ENCODE results near the gene LPA. TPM values are rescaled to one million over a fixed set of nuclear protein-coding genes. Genes with fewer than 3 reads are reported as not detected.
"Not testable (repeated sequence)": the region's sequence is repeated elsewhere in the genome, so short reads cannot be mapped to it uniquely, and the experiment has no call there.

The LPA gene, protein sequence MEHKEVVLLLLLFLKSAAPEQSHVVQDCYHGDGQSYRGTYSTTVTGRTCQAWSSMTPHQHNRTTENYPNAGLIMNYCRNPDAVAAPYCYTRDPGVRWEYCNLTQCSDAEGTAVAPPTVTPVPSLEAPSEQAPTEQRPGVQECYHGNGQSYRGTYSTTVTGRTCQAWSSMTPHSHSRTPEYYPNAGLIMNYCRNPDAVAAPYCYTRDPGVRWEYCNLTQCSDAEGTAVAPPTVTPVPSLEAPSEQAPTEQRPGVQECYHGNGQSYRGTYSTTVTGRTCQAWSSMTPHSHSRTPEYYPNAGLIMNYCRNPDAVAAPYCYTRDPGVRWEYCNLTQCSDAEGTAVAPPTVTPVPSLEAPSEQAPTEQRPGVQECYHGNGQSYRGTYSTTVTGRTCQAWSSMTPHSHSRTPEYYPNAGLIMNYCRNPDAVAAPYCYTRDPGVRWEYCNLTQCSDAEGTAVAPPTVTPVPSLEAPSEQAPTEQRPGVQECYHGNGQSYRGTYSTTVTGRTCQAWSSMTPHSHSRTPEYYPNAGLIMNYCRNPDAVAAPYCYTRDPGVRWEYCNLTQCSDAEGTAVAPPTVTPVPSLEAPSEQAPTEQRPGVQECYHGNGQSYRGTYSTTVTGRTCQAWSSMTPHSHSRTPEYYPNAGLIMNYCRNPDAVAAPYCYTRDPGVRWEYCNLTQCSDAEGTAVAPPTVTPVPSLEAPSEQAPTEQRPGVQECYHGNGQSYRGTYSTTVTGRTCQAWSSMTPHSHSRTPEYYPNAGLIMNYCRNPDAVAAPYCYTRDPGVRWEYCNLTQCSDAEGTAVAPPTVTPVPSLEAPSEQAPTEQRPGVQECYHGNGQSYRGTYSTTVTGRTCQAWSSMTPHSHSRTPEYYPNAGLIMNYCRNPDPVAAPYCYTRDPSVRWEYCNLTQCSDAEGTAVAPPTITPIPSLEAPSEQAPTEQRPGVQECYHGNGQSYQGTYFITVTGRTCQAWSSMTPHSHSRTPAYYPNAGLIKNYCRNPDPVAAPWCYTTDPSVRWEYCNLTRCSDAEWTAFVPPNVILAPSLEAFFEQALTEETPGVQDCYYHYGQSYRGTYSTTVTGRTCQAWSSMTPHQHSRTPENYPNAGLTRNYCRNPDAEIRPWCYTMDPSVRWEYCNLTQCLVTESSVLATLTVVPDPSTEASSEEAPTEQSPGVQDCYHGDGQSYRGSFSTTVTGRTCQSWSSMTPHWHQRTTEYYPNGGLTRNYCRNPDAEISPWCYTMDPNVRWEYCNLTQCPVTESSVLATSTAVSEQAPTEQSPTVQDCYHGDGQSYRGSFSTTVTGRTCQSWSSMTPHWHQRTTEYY (N-terminal part only)
- 0.30 TPM for polyA plus RNA-seq (ENCODE audit: insufficient read length)
- long read RNA-seq, donor 1, result 0 reads
- long read RNA-seq, donor 2, result 0 reads
- long read RNA-seq, donor 3, result 0 reads
- long read RNA-seq, donor 4, result 0 reads
- long read RNA-seq, donor 5, result 0 reads
- long read RNA-seq, donor 6, result 0 reads
- long read RNA-seq, donor 7, result 0 reads
- long read RNA-seq, donor 8, result 0 reads

DNA sequence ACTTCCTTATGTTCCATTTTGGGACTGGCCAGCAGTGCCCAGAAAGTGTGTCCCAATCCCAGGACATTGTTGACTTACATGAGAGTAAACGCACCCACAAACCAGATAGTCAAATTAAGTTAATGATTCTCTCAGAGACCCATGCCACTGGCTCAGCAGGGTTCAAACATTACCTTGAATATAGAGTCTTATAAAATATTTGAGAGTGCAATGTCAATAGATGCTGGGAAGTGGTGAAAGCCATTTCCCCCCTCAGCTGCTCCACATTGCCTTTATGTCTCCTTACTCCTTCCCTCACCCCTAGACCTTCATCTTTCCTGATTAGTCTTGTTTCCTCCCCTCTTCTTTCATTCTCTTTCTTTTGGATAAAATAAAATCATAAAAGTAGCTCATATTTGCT lies at the start of gene LPA:
Gene LPA (minus strand): TSS at position 78 of the 400 bp plus-strand sequence. CDS start 61 bp downstream, at position 17.
- not testable (repeated sequence) for DNase-seq

DNA sequence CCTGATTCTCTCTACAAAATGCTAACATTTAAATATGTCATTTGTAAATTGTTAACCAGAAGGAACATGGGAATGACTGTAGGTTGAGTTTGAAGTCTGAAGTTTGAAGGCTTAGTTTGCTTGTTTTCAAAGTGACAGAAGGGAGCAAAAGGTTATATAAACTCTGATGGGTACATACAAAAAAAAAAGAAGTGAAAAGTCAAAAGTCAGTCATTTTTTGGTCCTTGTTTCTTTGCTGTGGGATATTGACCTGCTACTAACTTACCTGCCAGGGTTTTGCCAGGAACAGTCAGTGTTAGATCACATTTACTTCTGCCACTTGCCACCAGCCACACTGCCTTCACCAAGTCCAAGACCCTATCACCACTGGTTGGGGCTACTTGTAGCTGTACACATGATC lies 44.9 kb upstream of the LPA start:
- not testable (repeated sequence) for DNase-seq

DNA sequence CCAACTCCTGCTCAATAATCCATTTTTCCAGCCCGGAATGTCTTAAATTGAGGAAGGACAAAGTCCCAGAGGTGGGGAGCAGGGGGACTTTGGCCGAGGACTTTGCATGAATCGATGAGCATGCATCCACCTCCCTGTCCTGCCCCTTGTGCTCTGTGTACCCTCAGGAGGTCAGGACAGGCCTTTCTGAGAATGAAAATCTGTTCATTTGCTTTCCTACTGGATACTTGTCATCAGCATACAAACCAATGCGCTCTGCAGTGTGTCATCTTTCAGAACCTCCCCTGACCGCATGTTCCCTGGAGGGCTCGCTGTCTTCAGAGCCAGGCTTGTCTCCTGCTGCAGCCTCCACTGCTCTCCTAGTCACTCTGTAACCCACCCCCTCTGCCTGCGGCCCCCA lies 40.6 kb upstream of the LPA start:
- not testable (repeated sequence) for DNase-seq

DNA sequence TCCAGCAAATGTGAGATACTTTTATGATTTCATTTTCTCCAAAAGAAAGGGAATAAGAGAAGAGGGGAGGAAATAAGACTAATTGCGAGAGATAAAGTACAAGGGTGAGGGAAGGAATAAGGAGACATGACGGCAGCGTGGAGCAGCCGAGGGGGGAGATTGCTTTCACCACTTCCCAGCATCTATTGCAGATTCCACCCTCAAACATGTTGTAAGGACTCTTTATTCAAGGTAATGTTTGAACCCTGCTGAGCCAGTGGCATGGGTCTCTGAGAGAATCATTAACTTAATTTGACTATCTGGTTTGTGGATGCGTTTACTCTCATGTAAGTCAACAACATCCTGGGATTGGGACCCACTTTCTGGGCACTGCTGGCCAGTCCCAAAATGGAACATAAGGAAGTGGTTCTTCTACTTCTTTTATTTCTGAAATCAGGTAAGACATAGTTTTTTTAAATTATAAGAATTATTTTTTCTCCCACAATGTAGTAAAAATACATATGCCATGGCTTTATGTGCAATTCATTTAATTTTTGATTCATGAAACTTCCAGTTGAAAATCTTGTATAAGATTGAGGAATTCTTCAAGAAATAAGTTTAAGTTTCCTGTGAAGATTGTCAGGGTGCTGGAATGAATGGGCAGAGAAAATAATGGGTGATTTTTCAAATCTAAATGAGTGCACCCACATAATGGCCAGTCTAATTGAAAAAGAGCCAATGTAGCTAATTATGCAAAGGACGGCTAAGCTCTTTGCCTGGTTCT lies 38.0 kb upstream of the LPA start, which contains the start of gene PLG:
Gene PLG (plus strand): TSS at position 327 of the 763 bp plus-strand sequence. CDS start 61 bp downstream, at position 388.
- not testable (repeated sequence) for DNase-seq

DNA sequence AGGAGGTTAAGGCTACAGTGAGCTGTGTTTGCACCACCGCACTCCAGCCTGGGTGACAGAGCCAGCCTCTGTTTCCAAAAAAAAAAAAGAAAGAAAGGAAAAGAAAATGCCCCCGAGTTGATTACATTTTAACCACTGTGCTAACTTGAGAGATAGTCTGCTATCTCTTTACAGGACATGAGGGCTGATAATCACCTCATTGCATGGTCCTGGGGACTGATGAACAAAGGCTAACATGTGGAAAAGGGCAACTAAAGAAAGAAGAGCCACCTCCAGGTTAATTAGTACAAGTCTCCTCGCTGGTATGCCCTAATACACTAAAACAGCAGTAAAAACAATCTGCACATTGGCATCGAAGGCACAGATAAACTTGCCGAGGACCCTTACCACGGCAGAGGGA lies 33.8 kb upstream of the LPA start:
- DNase-seq, result no peak

DNA sequence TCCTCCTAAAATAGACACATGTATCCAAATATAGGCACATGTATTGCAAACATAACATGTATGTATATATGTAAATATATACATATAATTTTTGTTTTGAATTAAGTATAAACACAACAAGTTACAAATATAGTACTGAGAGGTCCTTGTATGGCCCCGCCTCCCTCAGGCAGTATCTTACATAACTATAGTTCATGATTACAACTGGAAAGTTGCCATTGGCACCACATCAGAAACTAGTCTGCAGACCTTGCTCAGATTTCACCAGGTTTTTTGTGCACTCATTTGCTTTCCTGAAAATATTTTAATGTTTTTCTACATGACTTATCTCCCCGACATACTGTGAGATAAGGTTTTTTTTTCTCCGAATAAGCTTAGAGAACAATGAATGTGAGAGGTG lies 32.8 kb upstream of the LPA start:
- DNase-seq, result not testable (repeated sequence)

DNA sequence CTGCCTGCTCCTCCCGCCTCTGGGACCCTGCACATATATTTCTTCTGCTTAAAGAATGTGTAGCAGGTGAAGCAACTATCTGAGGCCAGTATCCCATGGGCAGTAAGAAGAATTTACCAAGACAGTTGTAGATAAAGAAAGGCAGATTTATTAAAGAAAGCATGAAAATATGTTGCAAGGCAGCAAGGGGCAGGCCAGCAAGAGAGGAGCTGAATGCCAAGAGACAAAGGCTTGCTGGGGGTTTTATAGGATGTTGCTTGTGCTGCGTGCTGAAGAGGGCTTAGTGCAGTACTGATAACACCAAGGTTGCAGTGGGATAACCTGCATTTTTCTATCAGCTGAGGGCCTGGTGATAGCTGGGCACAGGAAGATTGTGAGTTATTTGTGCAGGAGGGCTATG lies 31.5 kb upstream of the LPA start:
- DNase-seq, result not testable (repeated sequence)

DNA sequence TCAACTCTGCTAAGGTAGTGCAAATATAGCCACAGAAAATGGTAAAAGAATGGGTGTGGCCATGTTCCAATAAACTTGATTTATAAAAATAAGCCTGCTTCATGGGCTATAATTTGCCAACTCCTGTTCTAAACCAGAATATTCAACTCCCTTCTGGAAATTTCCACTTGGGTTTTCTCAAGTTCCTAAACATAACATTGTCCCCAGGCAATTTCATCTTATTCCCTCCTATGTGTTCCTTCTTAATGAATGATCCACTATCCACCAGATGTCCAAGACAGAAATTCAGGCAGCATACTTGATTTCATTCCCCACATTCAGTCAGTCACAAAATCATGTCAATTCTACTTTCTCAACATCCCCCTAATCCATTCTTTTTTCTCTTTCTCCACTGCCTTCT lies 30.9 kb upstream of the LPA start:
- not testable (repeated sequence) for DNase-seq

DNA sequence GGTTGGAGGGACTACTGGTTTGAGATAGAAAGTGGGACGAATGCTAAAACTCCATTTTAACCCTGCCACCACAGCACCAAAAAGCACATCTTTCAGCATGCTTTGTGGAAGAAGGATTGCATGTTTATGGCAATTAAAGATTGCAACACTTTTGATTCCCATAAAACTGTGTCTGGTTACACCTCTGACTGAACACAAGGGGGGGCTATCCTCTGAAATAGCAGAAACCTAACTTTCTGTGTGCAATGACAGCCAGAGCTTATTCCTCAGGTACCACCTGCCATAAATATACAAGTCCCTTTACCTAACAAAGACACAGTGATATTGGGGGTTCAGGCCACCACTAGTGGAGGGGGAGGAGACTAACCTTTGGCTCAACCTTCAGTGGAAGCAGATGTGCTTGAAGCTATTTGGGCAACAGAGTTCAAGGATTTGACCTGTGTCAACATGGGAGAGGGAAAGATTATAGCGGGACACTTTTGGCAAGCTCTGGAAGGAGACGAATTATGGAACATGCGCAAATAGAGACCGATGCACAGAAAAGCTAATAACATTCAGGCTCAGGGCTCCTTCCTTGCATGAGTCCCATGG lies 28.4 kb upstream of the LPA start:
- DNase-seq, result no peak

DNA sequence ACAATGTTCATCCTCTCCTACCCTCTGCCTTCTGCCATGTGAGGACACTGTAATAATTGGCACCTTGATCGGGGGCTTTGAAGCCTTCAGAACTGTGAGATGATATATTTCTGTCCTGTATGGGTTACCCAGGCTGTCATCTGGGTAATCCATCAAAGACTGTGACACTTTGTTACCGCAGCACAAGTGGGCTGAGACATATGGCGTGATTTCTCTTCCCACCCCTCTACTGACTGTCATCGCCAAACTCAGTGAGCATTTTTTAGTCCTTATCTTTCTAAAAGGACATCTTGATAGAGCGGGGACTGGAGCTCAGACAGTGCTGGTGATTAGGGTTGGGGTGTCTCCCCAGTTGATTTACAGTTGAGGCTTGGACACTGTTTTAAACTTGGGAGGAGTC lies 27.5 kb upstream of the LPA start:
- no peak for DNase-seq

DNA sequence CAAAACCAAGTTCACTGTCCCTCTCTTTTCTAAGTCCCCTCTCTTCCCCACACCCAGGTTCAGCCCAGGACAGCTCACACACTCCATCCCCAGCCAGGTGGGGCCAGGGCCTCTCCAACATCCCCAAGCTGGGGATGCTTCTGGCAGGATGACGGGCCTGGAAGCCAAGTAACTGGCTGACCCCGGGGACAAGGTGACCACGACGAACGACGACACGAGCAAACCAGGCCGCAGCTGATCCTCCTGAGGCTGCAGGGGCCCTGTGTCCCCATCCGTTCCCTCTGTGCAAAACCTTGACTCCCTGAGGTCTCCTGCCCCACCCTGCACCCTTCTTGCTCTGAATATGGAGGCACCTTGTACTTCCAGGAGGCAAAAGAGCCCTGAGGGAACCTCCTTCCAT lies 26.4 kb upstream of the LPA start:
- no peak for DNase-seq

DNA sequence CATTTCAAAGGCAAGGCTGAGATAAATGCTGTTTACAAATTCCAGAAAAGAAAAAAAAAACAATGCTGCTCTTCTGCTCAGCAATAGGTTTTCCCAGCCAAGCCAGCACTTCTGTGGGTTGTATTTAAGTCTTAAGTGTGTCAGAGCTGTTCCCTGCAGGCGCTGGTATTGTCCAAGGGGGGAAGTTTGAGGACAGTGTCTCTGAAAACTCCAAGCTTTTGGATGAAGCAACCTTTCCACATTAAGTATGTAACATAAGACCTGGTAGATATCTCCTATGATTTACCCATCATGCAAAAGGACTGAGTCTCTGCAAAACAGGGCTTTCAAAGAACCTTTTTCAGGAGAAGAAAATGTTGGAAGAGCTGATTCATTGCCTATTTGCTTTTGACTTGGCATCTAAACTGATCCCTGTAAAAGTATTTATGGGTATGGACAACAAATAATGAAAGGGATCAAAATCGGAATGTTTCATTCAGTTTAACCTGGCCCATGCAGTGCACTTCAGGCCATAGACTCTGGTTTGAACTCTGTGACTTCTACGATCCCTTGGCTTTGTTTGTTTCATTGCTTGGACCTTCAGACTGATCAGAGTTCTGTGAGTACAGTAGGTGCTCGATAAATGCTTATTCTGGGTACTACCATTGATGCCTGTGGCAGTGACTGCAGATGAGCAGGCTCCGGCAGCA lies 21.8 kb upstream of the LPA start:
- DNase-seq, result no peak

DNA sequence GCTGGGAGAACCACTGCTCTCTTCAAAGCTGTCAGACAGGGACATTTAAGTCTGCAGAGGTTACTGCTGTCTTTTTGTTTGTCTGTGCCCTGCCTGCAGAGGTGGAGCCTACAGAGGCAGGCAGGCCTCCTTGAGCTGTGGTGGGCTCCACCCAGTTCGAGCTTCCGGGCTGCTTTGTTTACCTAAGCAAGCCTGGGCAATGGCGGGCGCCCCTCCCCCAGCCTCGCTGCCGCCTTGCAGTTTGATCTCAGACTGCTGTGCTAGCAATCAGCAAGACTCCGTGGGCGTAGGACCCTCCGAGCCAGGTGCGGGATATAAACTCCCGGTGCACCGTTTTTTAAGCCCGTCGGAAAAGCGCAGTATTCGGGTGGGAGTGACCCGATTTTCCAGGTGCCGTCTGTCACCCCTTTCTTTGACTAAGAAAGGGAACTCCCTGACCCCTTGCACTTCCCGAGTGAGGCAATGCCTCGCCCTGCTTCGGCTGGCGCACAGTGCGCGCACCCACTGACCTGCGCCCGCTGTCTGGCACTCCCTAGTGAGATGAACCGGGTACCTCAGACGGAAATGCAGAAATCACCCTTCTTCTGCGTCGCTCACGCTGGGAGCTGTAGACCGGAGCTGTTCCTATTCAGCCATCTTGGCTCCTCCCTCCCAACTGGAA lies 21.2 kb upstream of the LPA start:
- DNase-seq, result not testable (repeated sequence)

DNA sequence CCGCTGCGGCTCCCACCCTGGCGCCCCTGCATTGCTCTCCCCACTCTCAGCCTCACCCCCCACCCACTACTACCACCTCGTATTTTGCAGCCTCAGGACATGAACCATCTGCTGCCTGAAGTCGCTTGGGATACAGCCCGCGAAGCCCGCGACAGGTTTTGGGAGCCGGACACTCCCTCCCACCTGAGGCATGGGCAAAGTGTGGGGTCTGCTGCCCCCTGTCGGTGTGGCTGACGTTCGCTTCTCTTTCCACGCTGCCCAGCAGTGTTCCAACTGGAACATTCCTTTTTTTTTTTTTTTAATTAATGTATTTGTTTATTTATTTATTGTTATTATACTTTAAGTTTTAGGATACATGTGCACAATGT lies 15.3 kb upstream of the LPA start:
- DNase-seq, result peak; percentile 25

DNA sequence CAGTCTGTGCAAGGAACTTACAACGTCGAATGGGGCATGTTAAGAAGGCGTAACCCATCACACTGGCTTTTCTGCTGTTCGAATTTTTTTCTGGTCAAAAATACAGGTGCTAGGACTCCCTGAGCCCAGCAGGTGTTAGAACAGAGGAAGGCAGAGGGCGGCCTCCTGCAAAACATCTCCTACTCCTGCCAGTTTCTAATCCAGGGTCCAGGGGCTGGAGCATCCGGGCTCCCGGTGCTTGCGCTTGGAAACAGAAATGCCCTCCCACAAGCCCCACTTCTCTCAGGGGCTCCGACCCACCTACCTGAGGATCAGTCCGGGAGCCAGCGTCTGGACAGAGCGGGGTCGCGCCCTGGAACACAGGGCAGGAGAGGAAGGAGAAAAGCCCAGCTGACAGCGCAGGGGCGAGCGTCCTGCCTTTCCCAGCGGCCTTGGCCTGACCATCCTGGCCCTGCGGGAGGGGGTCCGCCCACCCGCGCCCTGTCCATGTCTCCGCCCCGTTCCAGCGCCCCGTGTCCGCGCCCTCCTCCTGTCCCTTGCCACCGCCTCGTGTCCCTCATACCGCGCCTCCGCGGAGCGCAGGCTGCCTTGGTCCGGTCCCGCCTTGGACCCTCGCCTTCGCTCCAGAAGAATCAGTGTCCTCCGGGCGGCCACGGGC lies 14.8 kb upstream of the LPA start:
- DNase-seq, result peak; percentile 7

DNA sequence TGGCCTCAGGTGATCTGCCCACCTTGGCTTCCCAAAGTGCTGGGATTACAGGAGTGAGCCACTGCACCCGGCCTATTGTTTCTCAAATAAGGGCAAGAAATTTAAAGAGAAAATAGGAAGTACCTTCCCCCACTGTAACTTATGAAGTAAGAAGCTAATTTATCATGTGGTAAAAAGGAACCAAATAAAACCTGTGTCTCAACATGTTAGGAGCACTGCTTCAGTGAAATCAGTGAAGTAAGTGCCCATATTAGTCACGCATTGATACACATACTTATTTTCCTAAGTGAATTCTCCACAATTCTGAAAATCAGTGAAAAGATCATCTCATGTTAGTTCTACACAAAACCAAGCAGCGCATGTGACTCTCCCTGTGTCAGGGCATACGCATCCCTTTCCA lies 14.2 kb upstream of the LPA start:
- no peak for DNase-seq

DNA sequence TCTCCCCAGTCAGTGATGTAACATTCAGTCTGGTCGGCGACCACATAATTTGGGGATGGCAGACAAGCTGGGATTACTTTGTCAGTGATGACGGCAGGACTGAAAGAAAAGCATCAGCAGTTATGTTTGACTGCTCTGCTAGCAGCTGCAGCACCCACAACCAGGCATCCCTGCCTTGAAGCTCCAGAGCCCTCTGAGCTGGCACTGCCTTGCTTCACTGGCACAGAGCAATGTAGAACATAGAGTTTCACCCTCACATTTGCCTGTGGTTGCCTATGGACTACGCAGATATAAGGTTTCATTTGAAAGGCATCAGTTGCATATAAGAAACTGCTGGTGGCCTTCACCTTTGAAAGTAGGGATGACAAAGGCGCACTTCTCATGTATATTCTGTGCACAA lies 12.3 kb upstream of the LPA start:
- not testable (repeated sequence) for DNase-seq

DNA sequence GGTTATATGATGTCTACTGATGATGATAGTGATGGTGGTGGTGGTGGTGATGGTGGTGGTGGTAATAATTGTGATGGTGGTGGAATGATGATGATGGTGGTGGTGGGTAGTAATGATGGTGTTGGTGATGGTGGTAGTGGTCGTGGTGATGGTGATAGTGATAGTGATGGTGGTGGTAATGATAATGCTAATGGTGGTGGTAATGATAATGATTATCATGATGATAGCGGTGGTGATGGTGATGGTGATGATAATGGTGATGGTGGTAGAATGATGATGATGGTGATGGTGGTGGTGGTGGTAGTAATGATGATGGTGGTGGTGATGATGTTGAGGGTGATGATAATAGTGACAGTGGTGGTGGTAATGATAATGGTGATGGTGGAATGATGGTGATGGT lies 4.5 kb upstream of the LPA start:
- no peak for DNase-seq

Measured in left kidney (tissue), 8 donors.